ENCODE measurements around the gene AGL.
"Not testable (repeated sequence)": the region's sequence is repeated elsewhere in the genome, so short reads cannot be mapped to it uniquely, and the experiment has no call there.

The AGL gene

DNA sequence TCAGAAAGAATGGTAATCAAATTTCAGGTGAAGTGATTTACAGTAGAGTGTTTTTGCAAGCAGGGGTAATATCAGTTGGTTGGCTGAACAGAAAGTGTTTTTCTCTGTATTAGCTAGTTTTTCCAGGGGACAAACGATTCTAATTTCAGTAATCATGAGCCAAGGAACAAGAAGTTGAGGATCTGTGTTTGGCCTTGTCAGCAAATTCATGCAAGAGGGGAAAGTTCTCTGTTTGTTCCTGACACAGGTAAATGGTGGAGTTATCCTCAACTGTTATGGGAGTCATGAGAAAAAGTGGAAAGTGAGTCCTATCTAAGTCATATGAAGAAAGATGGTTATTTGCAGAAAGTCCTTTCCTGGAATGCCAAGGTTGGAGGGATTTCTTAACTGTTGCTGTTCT, 95.0 kb downstream of the AGL start:
- no peak for DNase-seq

DNA sequence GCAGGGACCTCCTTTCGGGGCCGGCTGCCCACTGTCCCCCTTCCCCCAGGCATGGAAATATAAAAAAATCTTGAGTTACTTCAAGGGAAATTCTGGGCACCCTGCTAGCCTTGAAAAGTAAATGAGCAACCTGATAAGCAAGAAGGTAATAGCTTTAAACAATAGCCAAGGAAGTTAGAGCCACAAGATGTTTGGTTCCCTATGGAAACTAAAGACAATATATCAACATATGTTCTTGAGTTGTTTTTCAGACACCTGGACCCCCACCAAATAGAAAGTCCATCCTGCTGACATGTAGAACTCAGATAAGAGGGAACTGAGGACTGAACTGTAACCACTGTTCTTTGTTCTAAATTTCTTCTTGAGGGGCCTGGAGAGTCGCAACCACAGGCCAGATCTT, 100.3 kb downstream of the AGL start:
- no peak for DNase-seq

DNA sequence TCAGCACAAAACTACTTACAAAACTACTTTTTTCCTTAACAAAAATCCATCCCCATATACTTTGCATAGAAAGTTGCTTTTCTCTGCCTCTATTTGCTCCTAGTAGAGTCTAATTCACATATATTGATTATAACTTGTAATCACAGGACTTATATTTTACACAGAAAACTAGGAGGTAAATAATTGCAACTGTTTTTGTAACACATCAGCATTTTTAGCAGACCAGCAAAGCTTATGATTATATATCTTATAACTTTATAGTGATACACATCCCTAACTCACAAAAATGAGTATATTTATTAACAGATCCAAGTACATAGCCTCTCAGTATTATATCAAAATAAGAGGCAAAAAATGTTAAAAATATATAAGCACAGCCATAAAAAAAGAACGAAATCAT, 102.4 kb downstream of the AGL start:
- DNase-seq = no peak

DNA sequence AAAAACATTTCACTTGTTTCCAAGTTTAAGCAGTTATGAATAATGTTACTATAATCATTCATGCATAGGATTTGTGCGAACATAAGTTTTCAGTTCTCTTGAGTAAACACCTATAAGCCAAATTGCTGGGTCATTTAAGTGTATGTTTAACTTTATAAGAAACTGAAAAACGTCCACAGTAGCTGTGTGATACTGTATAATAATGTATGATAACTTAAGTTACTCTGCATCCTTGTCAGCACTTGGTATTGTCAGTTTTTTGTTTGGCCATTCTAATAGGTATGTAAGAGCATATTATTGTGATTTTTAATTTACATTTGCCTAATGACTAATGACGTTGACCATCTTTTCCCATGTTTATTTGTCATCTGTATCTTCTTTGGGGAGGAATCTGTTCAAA, 105.2 kb downstream of the AGL start:
- no peak for DNase-seq

DNA sequence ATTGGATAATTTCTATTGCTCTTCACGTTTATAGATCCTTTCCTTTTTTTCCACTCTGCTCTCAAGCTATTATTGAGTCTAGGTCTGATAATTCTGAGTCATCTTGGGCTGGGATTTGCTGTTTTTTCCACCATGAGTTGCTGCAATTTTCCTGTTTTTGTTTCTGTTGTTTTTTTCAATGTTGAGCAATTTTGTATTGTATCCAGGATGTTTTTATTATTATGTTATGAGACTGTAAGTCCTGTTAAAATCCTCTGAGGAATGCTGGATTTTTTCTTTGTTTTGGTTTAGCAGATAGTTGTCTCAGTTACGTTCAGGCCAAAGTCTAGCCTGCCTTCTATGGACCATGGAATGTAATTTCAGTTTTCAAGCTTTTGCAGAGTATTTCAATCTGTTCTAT, 106.6 kb downstream of the AGL start:
- DNase-seq = no peak

DNA sequence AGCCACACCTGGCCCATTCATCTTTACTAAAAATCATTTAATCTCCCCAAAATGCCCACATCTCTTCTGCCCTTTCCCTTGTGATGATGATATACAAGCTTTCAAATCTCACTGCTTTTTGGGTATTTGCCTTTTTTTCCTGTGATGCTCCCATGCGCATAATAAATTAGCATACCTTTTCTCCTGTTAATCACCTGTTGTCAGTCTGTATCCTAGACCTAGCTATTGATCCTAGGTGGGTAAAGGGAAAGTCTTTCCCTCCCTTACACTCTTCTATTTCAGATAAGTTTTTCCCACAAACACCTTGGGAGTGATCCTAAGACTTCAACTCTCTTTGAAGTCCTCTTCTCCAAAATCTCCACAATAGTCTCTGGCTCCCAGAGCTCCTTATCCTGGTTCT, 107.7 kb downstream of the AGL start:
- no peak for DNase-seq

DNA sequence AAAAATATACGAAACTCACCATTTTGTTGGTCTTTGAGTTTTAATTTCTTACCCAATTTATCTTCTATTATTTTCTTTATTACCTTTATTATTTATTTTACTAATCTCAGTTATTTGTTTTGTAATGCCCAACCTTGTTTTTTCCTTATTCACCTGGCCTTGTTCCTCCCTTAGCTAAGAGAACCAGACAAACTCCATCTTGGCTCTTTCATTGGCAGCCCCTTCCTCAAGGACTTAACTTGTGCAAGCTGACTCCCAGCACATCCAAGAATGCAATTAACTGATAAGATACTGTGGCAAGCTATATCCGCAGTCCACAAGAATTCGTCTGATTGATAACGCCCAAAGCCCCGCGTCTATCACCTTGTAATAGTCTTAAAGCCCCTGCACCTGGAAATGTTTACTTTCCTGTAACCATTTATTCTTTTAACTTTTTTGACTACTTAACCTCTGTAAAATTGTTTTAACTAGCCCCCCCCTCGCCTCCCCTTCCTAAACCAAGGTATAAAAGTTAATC, 109.1 kb downstream of the AGL start:
- DNase-seq = not testable (repeated sequence)

DNA sequence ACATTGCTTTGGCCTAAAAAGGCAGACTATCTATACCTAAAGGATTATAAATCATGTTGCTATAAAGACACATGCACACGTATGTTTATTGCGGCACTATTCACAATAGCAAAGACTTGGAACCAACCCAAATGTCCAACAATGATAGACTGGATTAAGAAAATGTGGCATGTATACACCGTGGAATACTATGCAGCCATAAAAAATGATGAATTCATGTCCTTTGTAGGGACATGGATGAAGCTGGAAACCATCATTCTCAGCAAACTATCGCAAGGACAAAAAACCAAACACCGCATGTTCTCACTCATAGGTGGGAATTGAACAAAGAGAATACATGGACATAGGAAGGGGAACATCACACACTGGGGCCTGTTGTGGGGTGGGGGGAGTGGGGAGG, 110.1 kb downstream of the AGL start:
- not testable (repeated sequence) for DNase-seq

DNA sequence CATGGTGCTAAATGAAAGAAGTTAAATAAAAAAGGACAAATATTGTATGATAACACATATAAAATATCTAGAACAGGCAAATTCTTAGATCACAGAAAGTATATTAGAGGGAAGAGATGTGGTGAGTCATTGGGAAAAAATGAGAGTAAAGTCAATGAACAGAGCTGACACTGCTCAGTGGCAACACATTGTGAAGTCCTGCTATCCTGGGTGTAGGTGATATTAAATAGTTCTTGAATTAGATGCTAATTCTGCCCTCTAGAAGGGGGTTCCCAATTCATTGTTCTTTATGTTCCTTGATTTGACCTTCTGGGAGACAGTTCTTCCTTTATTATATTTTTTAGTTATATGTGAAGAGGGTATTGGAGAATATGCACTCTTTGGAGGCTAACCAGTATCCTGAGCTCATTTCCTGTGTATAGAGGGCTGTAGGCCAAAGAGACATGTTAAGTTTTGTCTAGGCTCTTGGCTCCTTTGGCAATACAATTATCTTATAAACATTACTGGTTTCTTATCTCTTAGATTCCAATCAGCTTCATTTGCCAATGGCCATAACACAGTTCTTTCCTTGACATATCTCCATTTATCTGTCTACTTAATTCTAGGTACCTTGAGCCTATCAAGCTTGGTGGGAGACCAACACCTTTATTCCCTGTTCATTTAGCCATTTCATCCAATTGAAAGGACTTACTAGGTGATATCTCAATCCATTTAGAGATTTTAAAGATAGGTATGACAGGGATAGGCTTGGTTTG, 113.1 kb downstream of the AGL start:
- DNase-seq = no peak

DNA sequence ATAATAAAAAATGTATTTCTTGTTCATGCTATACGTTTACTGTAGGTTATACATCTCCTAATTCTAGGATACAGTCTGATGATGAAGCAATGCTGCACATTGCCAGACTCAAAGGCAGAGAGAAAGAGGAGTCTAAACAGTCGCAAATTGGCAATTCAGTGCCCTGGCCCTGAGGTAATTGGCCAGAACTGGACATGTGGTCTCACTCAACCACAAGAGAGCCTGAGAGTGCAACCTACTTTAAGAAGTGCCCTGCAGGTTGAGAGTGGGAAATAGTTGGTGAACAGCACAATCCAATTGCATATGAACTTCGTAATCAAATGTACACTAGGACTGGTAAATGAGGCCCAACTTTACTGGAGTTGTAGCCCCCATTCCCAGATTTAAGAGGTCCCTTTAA, 114.6 kb downstream of the AGL start:
- DNase-seq = no peak

DNA sequence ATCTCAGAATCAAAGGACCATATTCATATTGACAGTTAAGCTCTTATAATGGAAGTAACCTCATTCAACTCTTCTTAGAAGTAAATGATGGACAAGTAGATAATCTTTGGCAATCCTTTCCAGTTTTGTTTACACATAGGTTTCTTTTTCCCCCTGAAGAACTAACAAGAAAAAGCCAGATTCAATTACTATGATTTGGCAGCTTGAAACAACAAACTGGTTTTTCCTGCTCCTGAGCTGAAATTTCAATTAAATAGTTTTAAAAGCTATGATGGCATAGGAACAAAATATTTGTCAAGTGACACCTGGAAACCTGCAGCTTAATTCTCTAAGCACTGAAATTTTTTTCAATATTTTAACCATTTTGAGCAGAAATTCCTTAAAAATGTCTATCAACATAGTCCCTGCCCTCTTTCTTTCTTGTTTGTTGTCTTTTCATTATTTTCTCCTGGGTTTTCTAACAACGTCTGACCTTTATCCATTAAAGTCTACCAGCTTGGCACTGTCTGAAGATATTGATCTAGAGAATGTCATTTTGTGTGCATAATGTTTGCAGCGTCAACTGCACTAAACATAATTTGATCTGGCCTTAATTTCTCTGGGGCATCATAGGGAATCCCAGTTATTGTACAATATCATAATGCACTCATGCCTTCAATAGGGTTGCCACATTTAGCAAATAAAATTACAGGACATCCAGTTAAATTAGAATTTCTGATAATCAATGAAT, 115.7 kb downstream of the AGL start:
- DNase-seq = no peak

DNA sequence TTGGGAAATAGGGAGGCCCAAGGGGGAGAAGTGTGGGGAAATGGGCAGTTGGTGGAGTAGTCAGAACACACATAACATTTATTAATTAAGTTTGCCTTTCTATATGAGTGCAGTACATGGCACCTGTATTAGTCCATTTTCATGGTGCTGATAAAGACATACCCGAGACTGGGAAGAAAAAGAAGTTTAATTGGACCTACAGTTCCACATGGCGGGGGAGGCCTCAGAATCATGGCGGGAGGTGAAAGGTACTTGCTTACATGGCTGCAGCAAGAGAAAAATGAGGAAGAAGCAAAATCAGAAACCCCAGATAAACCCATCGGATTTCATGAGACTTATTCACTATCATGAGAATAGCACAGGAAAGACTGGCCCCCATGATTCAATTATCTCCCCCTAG, 118.1 kb downstream of the AGL start:
- DNase-seq = no peak

DNA sequence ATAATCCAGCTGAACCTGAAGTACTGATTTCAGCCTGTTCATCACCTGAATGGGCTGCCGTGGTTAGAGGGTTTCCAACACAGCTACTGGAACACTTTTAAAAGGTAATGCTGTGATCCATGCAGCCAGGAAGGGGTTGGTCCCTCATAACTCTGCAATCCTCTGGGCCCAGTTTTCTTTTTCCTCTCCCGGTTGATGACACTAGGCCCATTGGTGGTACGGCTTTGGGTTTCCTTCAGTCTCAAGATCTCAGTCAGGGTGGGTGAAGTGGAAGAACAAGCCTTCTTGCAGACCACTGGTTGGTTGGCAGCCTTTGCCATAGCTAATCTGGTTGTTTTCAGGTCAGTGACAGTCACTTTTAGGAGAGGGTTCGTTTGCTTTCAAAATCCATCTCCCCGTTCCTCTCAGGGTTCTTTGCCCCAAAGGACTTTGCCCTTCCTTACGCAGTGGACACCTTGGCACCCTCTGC, 119.1 kb downstream of the AGL start:
- no peak for DNase-seq

DNA sequence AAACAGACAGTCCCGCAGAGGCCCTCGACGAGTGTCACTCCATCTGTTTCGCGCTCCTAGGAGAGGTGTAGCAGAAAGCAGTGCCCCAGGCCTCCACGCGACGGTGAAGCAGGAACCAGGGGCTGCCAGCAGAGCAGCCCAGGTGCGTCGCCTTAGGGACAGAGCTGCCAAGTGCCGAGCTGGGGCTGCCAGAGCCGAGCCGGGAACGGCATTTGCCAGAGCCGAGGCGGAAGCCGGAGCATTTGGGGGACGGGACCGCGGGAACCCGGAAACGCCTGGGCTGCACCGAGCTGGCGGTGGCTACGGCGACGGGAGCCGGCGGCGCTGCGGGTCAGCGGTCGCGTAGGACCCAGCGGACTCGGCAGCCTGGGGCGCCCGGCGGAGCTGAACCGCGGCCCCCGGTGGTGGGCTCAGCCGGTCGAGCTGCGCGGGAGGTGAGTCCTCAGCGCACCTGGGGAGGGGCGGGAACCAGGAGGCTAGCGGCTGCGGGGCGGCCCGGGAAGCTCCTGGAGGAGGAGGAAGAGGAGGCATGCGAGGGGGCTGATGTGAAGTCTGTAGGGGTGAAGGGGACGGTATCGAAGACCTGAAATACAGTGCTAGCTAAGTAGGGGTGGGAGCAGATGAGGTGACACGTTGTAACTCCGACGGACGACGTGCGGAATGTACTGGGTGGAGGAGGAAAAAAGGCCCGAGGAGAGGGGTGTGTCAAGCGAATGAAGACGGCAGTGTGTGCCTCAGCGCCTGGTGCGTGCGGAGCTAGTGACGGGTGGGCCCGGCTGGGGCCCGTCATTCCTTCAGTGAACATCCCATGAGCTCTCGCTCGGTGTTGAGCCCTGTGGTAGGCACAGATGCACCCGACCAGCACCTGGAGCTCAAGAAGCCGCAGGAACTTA, 119.8 kb downstream of the AGL start, which contains the start of gene SLC35A3:
Gene SLC35A3, plus strand, starts transcription at position 268 of the 893 bp plus-strand sequence. CDS start 23,559 bp downstream, outside the sequence.
- peak; percentile 83 for DNase-seq

DNA sequence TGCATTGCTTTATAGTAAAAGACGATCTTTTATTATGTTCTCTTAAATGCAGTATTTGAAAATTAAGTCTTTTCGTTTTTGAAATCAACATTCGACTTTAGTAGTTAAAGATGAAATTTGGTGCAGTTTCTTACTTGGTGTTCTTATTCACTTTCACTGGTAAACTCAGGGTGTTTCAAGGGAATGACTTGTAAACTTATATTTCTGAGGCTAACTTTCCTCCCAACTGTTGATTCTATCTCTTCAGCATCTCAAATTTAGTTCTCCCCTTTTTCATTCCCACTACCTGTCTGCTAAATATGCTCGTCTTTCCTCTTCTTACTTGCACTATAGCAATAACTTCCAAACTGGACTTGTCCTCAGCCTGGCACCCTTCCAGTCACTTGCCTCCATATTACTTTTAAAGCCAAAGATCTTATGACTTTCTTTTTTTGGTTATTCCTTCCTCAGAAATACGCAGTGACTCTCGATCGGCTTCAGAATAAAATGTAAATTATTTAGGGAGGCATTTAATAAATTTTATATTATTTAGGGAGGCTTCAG, 120.6 kb downstream of the AGL start:
- no peak for DNase-seq

DNA sequence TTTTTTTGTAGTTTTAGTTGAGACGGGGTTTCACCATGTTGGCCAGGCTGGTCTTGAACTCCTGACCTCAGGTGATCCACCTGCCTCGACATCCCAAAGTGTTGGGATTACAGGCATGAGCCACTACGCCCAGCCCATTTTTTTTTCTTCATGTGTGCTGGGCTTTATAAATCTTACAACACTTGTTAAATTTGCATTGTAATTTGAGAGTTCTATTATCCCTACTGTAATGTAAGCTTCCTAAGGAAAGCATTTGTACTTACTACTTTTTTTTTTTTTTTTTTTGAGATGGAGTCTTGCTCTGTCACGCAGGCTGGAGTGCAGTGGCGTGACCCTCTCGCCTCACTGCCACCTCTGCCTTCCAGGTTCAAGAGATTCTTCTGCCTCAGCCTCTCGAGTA, 121.9 kb downstream of the AGL start:
- not testable (repeated sequence) for DNase-seq
